GM10248 (cell line): ENCODE measurements around the gene PSMB3.

Experiments
- CTCF ChIA-PET: fragments of 300-600 bp; sonication (Branson Sonifier 250); formaldehyde crosslinking; extraction: SDS; loops from one replicate; lab custom pipeline; 2021; ENCODE audit warnings: antibody characterized with exemption; lab: Yijun Ruan, JAX
- POLR2A ChIA-PET: fragments of 350-650 bp; sonication (Branson Sonifier 250); formaldehyde crosslinking; extraction: SDS; loops from one replicate; lab custom pipeline; 2020; ENCODE audit warnings: antibody characterized with exemption; lab: Yijun Ruan, JAX
- DNase-seq: peaks from one replicate; pipeline ENCODE4 v3.0.0; 2012; ENCODE audit errors: extremely low spot score
- TF ChIP-seq, protein P1 (sequence below): IDR thresholded peaks from 2 replicates; pipeline ENCODE4 v1.5.1; 2012; ENCODE audit warnings: mild to moderate bottlenecking, low read depth; ENCODE audit errors: extremely low read depth, missing control alignments, control extremely low read depth

The PSMB3 gene

DNA sequence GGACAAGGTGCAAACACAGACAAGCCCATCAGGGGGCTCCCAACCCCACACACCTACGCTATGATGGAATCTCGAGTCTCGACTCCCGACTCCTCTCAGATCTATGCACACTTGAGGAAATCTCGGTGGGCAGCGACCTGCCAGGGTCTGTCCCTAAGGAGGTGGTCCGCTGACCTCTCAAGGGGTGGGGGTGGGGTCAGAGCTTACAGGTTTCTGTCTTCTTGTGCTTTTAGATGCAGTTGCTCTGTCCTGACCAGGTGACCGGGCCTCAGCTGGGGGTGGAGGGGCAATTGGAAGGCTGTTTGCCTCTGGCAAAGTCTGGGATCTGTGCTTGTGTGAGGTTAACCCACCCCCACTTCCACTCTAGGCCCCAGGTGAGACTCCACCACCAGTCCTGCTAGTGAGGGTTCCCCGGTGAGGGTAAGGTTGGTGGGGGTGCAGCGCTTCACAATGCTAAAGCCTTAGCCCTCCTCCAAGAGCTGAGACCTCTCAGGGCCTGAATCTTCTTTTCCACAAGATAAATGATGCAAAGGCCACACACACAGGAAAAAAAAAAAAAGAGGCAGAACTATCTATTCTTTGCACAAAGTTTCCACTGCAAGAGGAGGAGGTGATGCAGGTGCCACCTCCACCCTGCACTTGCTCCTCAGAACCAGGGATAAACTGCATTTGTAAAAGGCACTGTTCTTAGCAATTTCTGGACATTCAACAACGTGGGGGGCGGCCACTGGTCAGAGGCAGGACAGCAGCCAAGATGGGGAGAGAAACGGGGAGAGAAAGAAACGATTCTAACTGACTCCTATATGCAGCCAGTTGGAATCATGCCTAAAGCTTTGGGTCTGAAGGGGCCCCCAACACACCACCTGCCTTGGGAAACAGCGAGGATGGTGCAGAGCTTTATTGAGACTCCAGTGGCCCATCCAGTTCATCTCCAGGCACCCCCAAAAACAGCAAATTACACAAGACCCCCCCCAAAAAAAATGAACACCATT, 18.3 kb upstream of the PSMB3 start:
- DNase-seq: no peak
- ChIA-PET POLR2A (no interaction called here), CTCF (interaction anchor here (0.7 to 4.8 kb wide), 25 partner anchors 10 to 176 kb away, joined by 3 to 80 read pairs (median 7); partner anchors contain the start of genes EPOP, MLLT6, PSMB3 and RPL23)
- TF ChIP-seq, protein P1, sequence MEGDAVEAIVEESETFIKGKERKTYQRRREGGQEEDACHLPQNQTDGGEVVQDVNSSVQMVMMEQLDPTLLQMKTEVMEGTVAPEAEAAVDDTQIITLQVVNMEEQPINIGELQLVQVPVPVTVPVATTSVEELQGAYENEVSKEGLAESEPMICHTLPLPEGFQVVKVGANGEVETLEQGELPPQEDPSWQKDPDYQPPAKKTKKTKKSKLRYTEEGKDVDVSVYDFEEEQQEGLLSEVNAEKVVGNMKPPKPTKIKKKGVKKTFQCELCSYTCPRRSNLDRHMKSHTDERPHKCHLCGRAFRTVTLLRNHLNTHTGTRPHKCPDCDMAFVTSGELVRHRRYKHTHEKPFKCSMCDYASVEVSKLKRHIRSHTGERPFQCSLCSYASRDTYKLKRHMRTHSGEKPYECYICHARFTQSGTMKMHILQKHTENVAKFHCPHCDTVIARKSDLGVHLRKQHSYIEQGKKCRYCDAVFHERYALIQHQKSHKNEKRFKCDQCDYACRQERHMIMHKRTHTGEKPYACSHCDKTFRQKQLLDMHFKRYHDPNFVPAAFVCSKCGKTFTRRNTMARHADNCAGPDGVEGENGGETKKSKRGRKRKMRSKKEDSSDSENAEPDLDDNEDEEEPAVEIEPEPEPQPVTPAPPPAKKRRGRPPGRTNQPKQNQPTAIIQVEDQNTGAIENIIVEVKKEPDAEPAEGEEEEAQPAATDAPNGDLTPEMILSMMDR: peak; percentile 43

DNA sequence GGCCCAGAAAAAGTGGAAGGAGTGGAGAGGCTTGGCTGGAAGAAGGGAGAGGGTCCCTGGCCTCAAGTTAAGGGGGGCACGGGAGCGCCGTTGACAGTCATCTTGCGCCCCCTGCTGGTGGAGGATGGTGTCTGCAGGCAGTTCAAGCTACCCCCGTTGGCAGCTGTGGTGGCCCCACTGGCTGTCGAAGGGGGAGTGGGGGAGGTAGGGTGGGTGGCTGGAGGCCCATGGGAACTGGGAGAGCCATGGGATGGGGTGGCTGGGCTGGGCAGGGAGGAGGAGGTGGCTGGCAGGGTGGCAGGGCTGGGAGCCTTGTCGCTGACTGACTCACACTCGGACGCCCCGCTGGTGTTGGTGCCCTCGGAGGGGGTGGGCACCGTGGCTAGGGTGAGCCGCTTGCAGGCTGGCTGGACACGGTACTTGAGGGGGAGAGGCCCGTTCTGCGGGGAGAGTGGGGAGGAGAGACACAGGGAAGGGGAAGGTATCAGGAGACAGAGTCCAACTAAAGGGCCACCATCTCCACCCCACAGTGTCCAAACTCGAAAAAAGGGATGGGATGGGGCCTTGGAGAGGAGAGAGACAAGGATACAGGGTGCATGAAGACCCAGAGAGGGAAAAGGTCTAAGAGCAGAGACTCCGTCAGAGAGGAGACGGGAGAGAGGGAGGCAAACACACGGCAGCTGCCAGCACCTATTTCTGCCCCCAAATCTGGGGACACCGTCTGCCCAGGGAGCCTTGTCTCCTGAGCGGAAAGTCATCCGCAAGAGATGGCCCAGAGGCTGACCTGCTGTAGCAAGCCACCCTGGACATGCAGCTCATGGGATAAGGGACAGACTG, 17.2 kb upstream of the PSMB3 start:
- TF ChIP-seq, protein P1: peak; percentile 94
- ChIA-PET POLR2A (interaction anchor here (0.6 to 0.7 kb wide), 2 partner anchors 136 to 1334 kb away, joined by 3 to 7 read pairs; no protein-coding TSS in a partner anchor), CTCF (interaction anchor here (0.6 to 4.8 kb wide), 31 partner anchors 10 to 429 kb away, joined by 3 to 80 read pairs (median 6); partner anchors contain the start of genes EPOP, MLLT6, PSMB3 and RPL23)
- DNase-seq: peak; percentile 87

DNA sequence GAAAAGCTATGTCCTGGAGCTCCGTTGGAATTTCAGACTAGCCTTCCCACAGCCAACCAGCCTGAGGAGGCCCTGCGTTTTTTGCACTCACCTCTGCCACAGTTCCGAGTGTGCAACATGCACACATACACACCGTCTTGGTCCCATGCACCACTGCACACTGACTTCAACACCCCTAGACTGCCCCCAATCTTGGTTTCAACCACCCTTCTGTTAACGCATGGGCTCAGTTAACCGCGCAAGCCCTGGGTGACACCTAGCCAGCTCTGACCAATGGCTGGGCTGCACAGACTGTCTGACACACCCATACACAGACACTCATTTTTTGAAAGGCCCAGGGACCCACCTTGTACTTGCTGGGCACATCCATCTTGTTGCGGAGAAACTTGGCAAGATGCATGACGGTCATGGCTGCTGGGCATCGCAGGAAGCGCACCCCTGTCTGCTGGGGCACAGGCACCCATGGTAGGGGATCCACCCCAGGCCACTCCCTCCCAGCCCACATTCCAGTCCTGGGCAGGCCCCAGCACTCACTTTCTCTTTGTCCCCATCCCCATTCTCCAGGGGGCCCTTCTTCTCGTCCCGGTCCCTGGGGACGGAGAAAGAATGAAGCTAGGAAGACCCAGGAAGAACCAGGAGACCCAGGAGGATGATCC, 14.4 kb upstream of the PSMB3 start:
- TF ChIP-seq, protein P1: no peak
- ChIA-PET POLR2A (no interaction called here), CTCF (interaction anchor here (1.3 to 4.8 kb wide), 6 partner anchors 7 to 70 kb away, joined by 4 to 80 read pairs (median 33); partner anchors contain the start of gene EPOP)
- no peak for DNase-seq

DNA sequence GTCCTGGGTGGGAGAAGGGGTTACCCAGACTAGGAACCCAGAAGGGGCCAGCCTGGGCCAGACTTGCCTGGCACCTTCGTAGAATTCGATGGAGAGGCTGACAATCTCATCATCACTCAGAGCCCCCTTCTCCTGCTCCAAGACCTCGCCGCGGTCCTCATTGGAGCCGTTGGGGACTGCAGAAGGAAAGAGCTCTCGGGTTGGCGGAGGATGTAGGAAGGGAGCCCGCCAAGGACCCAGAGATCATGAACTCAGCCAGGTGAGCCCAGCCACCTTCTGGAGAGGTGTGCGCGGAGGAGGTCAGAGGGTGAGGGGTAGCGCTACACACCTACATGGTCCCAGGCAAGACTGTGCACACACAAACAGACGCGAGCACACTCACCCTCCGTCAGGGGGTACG, 13.9 kb upstream of the PSMB3 start:
- TF ChIP-seq, protein P1: no peak
- DNase-seq: no peak
- ChIA-PET POLR2A (no interaction called here), CTCF (no interaction called here)

DNA sequence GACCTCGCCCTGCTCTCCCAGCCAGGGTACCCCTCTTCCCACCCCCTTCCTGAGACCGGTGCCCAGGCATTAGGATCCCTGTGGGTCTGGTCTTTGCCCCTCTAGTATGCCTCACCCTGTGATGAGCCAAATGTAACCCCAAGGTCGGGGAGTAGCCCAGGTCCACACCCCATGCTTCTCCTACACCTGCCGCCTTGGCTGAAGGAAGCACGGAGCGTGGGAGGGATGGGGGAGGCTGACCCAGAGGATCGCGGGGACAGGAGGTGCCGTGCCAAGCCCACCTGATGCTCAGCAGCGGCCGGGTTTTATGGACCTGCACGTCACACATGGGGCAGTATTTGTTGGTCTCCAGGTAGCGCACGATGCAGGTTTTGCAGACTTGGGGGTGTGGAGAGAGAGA, 13.2 kb upstream of the PSMB3 start:
- TF ChIP-seq, protein P1: no peak
- ChIA-PET POLR2A (no interaction called here), CTCF (no interaction called here)
- DNase-seq: no peak
